Kidney epithelial cell (primary cell): Measurements from ENCODE around the gene SIX1. TPM values are rescaled to one million over a fixed set of nuclear protein-coding genes. Genes with fewer than 3 reads are reported as not detected.

Experiments used
- DNase-seq: peaks from one replicate; pipeline ENCODE4 v3.0.0-alpha.2; 2010; ENCODE audit warnings: low read depth
- H3K27me3 ChIP-seq: 2 replicates; pipeline ENCODE4 v1.6.0; 2011; ENCODE audit warnings: low read length; ENCODE audit not compliant: control insufficient read depth, insufficient read depth
- H3K36me3 ChIP-seq: 2 replicates; pipeline ENCODE4 v1.5.1; 2011; ENCODE audit warnings: low read length; ENCODE audit not compliant: control insufficient read depth, insufficient read depth
- H3K4me3 ChIP-seq: 2 replicates; pipeline ENCODE4 v1.5.1; 2011; ENCODE audit warnings: low read depth, mild to moderate bottlenecking, control low read depth, low read length
- total RNA-seq: library from RNA; depleted of rRNA; stranded (reverse); fragments of >200 nt; gene quantifications from 2 replicates; pipeline ENCODE4 v1.2.3, GENCODE V29; 2015
- TF ChIP-seq, protein P1 (sequence below): IDR thresholded peaks from 2 replicates; pipeline ENCODE4 v1.5.1; 2011; ENCODE audit warnings: mild to moderate bottlenecking, moderate library complexity, low read length, control low read depth, inconsistent platforms; ENCODE audit not compliant: insufficient read depth, poor library complexity, severe bottlenecking

Gene SIX1
- total RNA-seq = 2.9 and 3.3 TPM in 2 replicates

DNA sequence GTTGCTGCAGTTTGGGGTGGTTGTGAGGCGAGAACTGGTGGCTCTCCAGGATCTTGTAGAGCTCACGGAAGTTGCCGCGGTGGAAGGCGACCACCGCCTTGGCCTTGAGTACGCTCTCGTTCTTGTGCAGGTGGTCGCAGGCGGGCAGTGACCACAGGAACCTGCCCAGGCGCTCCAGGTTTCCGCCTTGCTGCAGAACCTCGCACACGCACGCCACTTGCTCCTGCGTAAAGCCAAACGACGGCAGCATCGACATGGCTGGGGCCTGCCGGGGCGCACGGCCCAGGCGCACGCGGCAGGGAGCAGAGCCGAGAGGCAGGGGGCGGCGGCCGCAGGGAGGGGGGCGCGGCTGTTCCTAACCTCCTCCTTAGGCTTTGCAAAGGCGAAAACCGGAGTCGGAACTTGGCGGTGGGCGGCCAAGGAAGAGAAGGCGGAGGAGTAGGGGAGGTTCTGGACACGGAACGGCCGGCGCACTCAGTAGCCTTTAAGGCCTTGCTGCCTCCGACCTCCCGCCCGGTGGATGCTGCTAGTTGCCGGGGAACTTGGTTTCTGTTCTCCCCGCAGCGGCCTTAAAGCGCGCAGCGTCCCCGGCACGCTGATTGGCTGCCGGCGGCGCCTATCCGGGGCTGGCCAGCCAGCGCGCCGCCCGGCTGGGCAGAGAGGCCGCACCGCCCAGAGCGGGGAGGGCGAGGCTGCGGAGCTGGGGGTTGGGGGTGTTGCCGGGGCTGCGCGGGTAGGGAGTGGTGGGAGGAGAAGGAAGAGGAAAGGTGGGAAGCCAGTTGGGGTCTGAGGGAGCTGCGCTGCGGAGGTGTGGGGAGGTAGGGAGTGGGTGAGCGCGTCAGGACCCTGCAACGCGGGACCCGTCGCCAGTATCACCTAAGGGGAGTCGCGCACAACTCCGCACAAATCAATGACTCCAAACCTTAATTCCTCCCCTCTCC lies at the start of gene SIX1:
Gene SIX1, minus strand, starts transcription at position 544 of the 941 bp plus-strand sequence. Its CDS starts 288 bp downstream, at position 256.
- Histone ChIP-seq H3K4me3 (peak within 1 kb of the TSS; percentile 56), H3K36me3 (no peaks in the 10 kb centered on the region), H3K27me3 (peaks cover 54% of the 10 kb centered on the region)
- peak; percentile 61 for DNase-seq
- TF ChIP-seq, protein P1, sequence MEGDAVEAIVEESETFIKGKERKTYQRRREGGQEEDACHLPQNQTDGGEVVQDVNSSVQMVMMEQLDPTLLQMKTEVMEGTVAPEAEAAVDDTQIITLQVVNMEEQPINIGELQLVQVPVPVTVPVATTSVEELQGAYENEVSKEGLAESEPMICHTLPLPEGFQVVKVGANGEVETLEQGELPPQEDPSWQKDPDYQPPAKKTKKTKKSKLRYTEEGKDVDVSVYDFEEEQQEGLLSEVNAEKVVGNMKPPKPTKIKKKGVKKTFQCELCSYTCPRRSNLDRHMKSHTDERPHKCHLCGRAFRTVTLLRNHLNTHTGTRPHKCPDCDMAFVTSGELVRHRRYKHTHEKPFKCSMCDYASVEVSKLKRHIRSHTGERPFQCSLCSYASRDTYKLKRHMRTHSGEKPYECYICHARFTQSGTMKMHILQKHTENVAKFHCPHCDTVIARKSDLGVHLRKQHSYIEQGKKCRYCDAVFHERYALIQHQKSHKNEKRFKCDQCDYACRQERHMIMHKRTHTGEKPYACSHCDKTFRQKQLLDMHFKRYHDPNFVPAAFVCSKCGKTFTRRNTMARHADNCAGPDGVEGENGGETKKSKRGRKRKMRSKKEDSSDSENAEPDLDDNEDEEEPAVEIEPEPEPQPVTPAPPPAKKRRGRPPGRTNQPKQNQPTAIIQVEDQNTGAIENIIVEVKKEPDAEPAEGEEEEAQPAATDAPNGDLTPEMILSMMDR = no peak

DNA sequence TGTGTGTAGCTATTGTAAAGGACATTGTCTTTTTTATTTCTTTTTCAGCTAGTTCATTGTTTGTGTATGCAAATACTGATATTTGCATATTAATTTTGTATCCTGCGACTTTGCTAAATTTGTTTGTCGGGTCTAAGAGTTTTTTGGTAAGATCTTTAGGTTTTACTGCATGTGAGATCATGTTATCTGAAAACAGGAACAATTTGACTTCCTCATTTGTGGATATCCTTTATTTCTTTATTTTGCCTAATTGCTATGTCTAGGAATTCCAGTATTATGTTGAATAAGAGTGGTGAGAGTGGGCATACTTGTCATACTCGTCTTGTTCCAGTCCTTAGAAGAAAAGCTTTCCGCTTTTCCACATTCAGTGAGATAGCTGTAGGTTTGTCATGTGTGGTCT lies 46.0 kb upstream of the SIX1 start:
- TF ChIP-seq, protein P1 = no peak
- Histone ChIP-seq H3K27me3 (no peaks in the 10 kb centered on the region), H3K36me3 (no peaks in the 10 kb centered on the region), H3K4me3 (no peak overlapping the region)
- DNase-seq = no peak

DNA sequence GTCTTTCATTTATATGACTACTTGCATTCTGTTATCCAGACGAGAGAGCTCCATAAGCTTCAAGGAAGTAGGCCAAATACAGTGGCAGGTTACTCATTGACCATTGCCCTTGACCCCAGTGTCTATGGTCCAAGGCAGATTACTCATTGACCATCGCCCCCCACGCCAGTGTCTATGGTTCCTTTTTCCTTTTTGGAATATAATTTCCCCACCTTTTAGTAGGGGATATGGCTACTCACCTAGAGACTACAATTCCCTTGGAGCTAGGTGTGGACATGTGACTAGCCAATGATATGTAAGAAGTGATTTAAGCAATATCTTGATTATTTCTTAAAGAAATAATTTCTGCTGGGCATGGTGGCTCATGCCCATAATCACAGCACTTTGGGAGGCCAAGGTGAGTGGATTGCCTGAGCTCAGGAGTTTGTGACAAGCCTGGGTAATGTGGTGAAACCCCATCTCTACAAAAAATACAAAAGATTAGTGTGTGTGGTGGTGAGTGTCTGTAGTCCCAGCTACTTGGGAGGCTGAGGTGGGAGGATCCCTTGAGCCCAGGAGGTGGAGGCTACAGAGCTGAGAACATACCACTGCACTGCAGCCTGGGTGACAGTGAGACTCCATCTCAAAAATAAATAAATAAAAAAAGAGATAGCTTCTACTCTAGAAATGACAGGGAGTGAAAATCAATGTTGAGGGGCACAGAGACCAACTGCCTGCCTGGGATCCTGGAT lies 42.3 kb upstream of the SIX1 start:
- H3K4me3 ChIP-seq = no peak overlapping the region
- TF ChIP-seq, protein P1 = no peak
- DNase-seq = no peak
- H3K27me3 ChIP-seq = no peaks in the 10 kb centered on the region
- H3K36me3 ChIP-seq = no peaks in the 10 kb centered on the region

DNA sequence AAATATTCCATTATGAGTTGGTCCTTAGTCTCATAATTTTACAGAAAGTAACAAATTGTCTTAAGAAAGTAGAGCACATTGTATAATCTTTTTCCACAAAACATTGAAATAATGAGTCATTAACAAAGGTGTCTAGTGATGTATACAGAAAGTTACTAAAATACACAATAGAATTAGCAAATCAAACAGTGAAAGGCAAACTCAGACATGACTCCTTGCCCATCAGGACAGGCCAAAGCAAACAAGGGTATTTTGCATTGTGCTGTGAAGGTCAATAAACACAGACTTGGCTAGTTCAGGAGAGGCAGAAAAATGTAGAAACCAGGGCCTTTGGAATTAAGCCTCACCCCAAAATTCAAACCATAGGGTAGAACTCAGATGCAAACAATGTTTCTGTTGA lies 37.6 kb upstream of the SIX1 start:
- DNase-seq = no peak
- H3K36me3 ChIP-seq = no peaks in the 10 kb centered on the region
- H3K27me3 ChIP-seq = no peaks in the 10 kb centered on the region
- TF ChIP-seq, protein P1 = no peak
- no peak overlapping the region for H3K4me3 ChIP-seq

DNA sequence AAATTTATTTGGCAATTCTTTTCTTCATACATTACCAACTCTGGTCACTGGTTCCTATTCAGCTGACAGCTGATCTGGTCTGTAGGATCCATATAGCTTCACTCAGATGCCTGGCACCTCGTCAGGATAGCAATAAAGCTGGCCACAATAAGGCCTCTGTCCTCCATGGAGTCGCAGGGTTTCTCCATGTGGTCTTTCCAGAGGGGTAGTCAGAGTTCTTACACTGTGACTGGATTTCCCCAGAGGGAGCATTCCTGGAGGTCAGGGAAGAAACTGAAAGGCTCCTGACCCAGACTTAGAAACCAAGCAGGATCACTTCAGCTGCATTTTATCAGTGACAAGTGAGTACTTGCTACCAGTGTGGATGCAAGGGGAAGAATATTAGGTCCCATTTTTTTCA lies 34.9 kb upstream of the SIX1 start:
- TF ChIP-seq, protein P1 = no peak
- Histone ChIP-seq H3K4me3 (no peak overlapping the region), H3K36me3 (no peaks in the 10 kb centered on the region), H3K27me3 (no peaks in the 10 kb centered on the region)
- DNase-seq = no peak
